Stimulated activated CD4-positive, alpha-beta T cell treated with anti-CD3 and anti-CD28 coated beads, Interleukin-1b, Interleukin-23, amount 100 ng/mL, for 1 hour (primary cell): ENCODE results near the gene ZCCHC7.
"Not testable (repeated sequence)": the region's sequence is repeated elsewhere in the genome, so short reads cannot be mapped to it uniquely, and the experiment has no call there.

Experiments
- DNase-seq, 2 donors: peaks; one replicate each; pipeline ENCODE4 v3.0.0-alpha.2; 2020; ENCODE audit warnings: low read depth in 2 of 2

The ZCCHC7 gene

DNA sequence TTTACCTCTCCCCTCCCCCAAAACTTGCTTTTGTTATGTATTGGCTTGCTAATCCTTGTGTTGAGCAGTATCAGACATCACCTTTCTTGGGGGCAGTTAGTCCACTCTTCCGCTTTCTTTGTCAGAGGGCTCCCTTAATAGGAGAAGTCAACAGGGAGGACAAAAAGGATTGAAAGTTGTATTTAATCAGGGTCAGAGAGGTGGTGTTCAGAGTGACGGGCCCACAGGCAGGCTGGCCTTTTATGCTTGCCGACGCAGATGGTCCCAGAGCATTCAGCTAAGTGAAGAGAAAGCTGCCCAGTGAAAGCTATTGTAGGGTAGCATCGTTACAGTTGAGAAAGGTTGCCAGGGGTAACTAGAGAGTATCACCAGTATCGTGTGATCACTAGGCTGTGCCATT is 131.1 kb downstream of the ZCCHC7 start:
- no peak for DNase-seq

DNA sequence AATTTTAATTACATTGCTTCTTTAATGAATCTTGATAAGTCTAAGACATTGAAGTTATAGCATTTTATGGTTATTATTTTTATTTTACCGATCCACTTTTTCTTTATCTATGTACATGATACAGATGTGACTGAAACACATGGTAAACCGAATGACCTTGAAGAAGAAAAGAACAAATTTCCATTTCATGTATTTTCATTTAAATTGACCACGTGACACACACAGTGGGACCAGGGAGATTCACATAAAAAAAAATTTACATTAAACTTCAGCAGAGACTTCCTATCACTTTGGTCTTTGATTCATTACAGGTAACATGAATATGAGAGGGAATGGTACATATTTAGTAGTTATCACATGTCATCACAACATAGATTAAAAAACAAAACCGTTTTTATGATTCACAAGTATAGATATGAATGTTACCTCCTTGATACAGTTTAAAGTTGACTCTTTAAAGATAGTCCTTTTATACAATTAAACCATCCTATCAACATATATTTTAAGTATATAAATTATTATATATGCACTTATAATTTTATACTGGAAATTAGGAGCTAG is 133.1 kb downstream of the ZCCHC7 start:
- no peak for DNase-seq

DNA sequence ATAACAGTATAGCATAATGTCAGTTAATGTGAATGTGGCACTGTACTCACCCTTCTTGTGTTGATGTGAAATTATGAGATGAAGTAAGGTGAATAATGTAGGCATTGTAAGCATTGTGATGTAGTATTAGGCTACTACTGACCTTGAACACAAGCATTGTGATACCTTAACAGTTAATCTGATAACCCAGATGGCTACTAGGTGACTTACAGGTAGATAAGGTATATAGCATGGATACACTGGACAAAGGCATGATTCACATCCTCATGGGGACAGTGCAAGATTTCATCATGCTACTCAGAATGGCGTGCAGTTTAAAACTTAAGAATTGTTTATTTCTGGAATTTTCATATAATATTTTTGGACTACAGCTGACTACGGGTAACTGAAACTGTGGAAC is 134.8 kb downstream of the ZCCHC7 start:
- no peak for DNase-seq

DNA sequence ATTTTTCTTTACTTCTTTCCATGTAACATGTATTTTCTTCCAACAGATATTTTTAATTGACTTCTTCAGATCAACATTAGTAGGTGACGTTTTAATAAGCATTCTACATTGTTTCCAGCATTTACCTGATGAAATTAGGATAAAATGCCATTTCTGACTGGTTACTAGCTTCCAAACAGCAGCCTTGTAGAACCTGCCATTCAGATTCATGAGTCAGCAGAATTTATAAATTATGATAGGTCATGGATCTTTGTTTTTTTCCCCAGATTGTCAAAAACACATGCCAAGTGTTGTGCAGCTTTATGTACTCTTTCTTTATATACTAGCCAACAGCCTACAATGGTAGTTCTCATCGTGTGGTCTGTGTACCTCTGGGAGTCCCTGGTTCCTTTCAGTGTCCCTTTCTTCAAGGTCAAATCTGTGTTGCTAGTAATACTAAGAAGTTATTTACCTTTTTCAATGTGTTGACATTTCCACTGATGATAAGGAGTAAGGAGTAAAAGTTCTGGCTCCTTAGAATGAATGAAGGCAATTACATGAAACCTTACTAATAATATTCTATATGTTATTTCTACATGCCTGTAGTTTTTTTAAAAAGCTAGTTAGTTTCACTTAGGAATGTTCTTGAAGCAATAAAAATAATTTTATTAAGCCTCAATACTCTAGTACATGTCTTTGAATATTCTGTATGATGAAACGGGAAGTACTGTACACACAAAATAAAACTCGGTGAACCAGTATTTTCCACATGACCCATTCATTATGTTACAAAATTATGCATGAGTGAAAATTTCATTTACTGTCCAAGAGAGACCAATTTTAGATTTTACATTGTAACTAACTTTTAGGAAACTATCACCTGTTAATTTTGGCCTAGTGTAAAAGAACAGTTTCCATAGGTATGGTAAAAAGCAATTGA is 135.8 kb downstream of the ZCCHC7 start:
- no peak for DNase-seq

DNA sequence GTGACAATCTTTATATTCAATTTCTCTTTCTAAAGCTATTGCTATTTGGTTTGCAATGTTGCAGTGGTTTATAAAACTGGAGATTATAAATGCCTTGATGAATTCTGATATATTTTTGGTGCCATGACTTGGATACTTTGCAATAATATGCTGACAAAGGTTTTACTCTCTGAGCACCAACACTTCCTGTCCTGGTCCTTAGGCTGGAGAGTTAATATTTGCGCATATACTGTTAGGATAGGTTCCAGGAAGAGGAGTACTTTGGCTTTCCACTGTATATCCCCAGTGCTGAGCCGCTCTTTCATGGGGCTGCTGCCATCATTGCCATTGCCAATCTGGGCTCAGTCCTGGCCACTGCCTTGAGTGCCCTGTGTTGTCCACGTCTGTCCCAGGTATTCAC is 139.6 kb downstream of the ZCCHC7 start:
- no peak for DNase-seq

DNA sequence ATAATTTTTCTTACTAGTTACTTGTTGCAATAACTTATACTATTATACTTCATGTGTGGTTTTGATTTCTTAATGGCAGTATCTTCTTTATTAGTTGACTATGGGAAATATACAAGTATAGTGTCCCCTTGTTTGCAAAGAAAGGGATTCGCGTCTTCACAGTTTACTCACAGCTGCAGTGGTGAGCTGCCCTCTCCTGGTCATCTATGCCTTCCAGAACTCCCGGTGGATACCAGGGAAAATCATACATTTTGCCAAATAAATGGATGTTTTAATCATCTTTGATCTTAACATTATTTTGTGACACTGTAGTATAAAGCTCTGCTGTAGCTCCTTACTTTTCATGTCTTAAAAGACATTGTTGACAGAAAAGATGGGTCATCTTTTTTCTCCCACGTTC is 142.0 kb downstream of the ZCCHC7 start:
- no peak for DNase-seq

DNA sequence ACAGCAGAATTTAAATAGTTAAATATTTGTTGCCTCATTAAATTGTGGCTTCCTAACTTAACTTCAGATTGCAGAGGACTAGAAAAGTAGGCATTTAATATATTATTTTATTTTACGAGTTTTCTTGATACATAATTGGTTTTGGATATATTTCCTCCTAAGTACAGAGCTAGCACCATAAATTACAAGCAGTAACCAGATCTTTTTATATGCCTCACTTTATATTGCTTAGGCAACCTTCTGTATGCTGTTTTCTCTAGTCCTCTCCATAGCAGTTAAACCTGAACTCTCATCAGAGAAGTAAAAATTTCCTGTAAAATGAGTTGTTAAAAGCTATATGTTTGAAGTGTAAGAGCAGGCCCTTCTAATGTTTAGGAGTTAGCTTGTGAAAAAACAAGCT is 144.2 kb downstream of the ZCCHC7 start:
- no peak for DNase-seq

DNA sequence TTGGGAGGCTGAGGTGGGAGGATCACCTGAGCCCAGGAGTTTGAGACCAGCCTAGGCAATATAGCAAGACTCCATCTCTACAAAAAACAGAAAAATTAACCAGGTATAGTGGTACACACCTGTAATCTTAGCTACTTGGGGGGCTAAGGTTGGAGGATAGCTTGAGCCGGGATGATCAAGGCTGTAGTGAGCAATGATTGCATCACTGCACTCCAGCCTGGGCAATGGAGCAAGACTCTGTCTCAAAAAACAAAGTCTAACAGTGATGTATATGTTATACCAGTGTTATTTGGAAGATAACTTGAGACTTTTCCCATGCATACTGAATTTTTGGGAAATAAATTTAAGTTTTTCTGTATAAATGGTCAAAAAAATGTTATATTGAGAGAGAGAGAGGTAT is 146.3 kb downstream of the ZCCHC7 start:
- no peak for DNase-seq

DNA sequence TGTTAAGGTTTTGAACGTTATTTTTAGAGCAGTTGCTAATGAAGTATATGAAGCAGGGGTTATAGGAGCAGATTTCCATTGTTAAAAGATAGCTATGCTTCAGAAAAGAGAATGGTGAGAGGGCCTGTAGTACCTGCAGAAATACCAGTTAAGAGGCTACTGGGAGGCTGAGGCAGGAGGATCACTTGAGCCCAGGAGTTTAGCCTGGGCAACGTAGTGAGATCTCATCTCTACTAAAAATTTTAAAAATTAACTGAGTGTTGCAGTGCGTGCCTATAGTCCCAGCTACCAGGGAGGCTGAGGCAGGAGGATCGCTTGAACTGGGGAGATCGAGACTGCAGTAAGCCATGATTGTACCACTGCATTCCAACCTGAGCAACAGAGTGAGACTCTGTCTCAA is 148.8 kb downstream of the ZCCHC7 start:
- DNase-seq: no peak

DNA sequence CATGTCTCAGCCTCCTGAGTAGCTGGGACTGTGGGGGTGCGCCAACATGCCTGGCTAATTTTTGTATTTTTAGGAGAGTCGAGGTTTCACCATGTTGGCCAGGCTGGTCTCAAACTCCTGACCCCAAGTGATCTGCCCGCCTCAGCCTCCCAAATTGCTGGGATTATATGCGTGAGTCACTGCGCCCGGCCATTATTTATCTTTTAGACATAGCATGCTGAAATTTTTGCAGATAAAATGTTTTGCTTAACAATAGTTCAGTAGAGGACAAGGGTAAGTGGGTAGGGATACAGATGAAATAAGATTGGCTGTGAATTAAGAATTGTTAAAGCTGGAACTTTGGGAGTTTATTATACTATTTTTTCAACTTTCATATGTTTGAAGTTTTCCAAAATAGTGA is 151.3 kb downstream of the ZCCHC7 start:
- DNase-seq: no peak

DNA sequence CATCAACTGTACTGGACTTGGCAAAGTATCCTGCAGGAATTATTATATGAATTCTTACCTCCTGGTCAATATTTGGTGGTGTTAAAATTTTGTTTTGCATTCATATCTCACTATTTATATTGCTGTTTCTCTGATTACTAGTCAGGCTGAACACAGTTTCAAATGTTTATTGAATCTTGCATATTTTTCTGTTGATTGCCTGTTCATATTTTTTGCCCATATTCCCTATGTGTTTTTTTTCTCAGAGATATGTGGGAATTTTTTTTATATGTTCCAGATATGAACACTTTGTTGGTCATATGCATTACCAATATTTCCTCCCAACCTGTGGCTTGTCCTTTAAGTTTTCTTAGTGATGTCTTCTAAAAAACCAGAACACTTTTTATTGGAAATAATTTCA is 153.2 kb downstream of the ZCCHC7 start:
- DNase-seq: no peak

DNA sequence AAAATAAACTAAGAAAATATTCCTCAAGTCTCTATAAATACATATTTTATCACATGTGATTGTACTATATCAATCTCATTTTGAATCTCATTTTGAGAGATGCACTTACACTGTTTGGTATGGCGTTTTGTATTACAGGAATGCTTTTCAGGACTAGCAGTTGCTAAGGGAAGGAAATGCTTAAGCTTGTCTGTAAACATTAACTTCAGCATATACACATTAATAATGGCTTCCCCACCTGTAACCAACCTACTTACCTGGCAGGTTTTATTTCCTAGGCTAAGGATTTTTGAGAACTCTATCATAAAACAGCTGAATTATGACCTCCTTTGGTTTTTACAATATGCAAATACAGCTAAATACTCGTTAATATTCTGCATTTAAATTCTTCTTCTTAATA is 161.2 kb downstream of the ZCCHC7 start:
- no peak for DNase-seq

DNA sequence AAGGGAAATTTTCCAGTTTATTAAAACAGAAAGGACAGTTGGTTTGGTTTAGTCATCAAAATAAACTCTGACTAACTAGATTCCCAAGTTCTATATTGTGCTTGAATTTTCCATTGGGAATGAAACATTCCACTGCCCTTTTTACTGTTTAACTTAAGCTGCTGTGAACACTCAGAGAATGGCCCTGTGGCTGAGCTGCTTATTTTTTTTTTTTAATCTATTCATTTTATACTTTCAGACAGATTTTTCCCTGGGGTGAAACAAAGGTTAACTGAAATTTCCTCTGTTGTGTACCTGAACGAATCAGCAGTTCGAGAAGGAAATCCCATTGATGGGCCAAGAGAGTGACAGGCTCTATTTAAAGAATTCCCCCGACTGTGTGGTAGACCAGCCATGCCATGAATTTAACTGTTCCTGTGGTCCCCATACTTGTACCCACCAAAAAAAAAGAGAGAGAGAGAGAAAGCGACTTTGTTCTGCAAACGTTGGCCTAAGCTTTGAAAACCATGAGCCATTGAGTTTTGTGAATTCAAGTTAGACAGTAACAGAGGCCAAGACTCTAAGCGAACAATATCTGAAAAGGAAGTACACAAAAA is 163.5 kb downstream of the ZCCHC7 start:
- no peak for DNase-seq

DNA sequence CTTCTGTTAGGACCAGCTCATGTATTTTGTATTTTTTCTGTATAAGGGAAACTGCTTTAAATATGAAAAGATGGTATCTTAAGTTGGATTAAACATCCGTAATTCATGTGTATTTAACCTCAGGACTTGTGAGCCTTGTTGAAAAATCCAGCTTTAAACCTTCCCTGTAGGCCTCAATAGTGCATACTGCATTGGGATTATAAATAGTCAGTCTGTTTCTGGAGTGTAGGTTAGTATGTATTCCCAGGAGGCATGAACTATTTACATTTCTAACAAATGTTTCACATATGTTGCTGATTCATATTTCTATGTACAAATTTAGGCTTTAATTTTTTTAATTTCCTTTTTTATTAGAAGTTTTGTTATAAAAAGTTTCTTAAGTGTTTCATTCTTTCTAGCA is 164.3 kb downstream of the ZCCHC7 start:
- no peak for DNase-seq

DNA sequence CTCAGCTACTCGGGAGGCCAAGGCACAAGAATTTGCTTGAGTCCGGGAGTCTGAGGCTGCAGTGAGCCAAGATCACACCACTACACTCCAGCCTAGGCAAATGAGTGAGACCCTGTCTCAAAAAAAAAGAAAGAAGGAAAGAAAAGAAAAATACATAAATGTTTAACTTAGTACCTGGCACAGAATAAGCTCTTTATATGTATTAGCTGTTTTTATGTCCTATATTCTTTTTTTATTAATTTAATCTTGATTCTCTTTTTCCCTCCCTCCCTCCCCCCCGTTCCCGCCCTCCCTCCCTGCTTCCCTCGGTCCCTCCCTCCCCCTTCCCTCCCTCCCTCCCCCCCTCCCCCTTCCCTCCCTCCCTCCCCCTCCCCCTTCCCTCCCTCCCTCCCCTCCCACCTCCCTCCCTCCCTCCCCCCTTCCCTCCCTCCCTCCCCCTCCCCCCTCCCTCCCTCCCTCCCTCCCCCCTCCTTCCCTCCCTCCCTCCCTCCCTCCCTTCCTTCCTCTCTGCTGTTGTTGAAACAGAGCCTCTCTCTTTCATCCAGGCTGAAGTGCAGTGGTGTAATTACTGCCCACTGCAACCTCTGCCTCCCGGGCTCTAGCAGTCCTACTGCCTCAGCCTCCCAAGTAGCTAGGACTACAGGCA is 166.3 kb downstream of the ZCCHC7 start:
- DNase-seq: no peak

DNA sequence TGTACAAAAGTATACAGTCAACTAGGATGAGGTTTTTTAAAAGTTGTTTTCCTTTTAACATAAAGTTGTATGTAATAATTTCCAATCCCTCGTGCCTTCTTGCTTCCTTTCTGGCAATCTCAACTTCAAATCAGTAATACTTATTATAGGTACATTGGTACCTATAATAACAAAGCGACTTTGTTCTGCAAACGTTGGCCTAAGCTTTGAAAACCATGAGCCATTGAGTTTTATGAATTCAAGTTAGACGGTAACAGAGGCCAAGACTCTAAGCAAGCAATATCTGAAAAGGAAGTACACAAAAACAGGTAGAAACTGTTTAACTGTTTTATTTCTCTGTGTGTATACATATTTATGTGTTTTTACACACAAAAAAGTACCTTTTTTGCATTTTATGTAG is 166.9 kb downstream of the ZCCHC7 start:
- DNase-seq: no peak

DNA sequence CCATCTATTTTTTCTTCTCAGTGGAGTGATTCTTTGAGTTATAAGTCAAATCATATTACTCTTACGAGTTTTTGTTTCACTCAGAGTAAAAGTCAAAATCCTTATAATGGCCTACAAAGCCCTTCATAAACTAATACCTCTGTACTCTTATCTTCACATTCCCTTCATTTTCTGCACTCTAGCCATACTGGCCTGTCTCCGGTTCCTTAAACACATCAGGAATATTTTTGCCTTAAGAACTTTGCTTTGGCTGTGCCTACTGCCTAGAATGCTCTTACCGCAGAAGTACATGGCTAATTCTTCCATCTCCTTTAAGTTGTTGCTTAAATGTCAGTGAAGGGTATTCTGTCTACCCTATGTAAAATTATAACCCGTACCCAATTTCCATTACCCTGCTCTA is 169.3 kb downstream of the ZCCHC7 start:
- no peak for DNase-seq

DNA sequence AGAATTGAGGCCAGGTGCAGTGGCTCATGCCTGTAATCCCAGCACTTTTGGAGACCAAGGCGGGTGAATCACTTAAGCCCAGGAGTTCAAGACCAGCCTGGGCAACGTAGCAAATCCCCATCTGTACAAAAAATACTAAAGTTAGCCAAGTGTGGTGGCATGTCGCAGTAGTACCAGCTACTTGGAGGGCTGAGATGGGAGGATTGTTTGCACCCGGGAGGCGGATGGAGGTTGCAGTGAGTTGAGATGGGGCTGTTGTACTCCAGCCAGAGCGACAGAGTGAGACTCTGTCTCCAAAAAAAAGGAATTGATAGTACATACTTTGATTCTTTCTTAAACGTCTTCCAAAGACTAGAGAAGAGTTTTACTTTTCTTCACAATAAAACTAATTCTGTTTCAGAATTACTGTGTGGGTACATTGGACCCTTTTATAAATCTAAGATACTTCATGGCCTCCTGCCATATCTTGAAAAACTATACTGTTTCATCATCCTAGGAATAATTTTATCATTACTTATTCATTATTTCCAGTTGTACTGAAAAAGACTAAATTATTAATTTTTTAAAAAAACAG is 170.1 kb downstream of the ZCCHC7 start:
- DNase-seq: no peak

DNA sequence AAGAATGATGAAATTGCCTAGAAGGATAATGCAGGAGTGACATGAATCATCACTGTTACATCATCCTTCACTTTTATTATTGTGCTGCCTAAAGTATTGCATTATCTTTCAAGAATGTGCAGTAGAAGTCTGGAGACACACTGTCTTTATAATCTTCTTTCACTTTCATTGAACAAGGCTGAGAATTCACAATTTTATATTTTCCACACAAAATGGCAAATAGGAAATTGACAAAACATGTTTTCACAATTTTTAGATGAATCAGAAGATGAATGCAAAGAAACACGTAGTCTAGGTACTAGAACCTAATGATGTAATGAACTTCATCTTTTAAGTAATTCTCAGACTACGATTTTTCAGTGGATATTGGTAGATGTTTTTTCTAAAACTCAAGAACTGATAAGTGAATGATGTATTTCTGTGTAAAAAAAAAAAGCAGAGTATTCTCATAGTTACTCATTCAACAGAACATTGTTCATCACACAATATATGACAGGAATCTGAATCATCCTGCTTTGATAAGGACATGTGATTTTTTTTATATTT is 170.6 kb downstream of the ZCCHC7 start:
- DNase-seq: no peak

DNA sequence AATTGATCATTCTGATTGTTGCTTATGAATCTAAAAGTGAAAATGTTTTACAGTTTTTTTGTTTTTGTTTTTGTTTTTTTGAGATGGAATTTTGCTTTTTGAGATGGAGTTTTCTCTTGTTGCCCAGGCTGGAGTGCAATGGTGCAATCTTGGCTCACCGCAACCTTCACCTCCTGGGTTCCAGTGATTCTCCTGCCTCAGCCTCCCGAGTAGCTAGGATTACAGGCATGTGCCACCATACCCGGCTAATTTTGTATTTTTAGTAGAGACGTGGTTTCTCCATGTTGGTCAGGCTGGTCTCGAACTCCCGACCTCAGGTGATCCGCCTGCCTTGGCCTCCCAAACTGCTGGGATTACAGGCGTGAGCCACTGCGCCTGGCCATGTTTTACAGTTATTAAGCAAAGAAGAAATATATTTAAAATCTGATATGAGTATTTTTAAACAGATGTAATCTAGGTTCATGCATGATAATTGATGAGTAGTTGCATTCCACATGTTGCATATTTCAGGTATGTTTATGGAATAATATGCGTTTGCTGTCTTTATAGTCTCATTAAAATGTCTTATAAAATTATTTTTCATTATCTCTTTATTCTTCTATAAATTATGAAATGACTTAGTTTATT is 171.4 kb downstream of the ZCCHC7 start:
- not testable (repeated sequence) for DNase-seq

DNA sequence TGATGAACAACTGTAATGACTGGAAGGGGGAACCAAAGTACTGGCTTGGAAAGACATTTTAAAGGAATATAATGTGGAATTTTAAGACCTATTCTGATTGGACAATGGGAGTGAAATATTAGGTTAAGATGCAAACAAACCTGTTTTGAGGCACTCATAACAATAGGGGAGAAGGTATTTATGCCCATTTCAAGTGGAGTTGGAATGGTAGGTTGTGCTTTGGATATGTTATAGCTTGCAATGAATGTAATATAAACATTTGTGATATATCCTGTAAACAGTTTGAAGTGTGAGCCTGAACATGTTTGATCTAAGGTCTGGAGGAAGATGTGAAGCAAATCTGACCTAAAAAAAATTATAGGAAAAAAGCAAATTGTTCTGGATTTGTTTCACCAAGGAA is 172.5 kb downstream of the ZCCHC7 start:
- DNase-seq: no peak
